Measurements from ENCODE around the gene PDLIM1.

- TF ChIP-seq, protein P1, sequence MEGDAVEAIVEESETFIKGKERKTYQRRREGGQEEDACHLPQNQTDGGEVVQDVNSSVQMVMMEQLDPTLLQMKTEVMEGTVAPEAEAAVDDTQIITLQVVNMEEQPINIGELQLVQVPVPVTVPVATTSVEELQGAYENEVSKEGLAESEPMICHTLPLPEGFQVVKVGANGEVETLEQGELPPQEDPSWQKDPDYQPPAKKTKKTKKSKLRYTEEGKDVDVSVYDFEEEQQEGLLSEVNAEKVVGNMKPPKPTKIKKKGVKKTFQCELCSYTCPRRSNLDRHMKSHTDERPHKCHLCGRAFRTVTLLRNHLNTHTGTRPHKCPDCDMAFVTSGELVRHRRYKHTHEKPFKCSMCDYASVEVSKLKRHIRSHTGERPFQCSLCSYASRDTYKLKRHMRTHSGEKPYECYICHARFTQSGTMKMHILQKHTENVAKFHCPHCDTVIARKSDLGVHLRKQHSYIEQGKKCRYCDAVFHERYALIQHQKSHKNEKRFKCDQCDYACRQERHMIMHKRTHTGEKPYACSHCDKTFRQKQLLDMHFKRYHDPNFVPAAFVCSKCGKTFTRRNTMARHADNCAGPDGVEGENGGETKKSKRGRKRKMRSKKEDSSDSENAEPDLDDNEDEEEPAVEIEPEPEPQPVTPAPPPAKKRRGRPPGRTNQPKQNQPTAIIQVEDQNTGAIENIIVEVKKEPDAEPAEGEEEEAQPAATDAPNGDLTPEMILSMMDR (IDR thresholded peaks at IDR 0.05; ENCODE audit: low read length): no peak
- TF ChIP-seq EZH2 (IDR thresholded peaks at IDR 0.05; ENCODE audit: borderline replicate concordance, low read length): no peak
Measured at GRCh38 chr10:95254629-95255028, 36.2 kb downstream of the PDLIM1 start.
